Nephron progenitor cell (in vitro differentiated cells): ENCODE data around the gene PKD1L1.

Source experiments
- DNase-seq: peaks from one replicate; pipeline ENCODE4 v3.0.0; 2021
- H3K27ac Mint-ChIP-seq: 2 replicates; pipeline ENCODE4 v1.8.0; 2021; ENCODE audit warnings: mild to moderate bottlenecking, moderate library complexity, mixed read lengths
- H3K27me3 Mint-ChIP-seq: 2 replicates; pipeline ENCODE4 v1.8.0; 2021; ENCODE audit warnings: mild to moderate bottlenecking, low read depth, mixed read lengths; ENCODE audit not compliant: poor library complexity
- H3K36me3 Mint-ChIP-seq: 2 replicates; pipeline ENCODE4 v1.8.0; 2021; ENCODE audit warnings: low read depth, mixed read lengths
- H3K4me1 Mint-ChIP-seq: 2 replicates; pipeline ENCODE4 v1.8.0; 2021; ENCODE audit warnings: mixed read lengths
- H3K4me3 Mint-ChIP-seq: 2 replicates; pipeline ENCODE4 v1.8.0; 2021; ENCODE audit warnings: mild to moderate bottlenecking, moderate library complexity, mixed read lengths
- H3K9me3 Mint-ChIP-seq: 2 replicates; pipeline ENCODE4 v1.8.0; 2021; ENCODE audit warnings: mild to moderate bottlenecking, moderate library complexity, mixed read lengths
- CTCF ChIP-seq: fragments of 200-600 bp; sonication (generic); IDR thresholded peaks from 2 replicates; pipeline ENCODE4 v1.5.0; 2021; ENCODE audit warnings: antibody characterized with exemption

PKD1L1 gene

GRCh38 chr7:47952224-47952623 is 4.0 kb upstream of the PKD1L1 start:
- H3K27ac Mint-ChIP-seq, result no peak overlapping the region
- H3K4me3 Mint-ChIP-seq, result no peak overlapping the region
- peaks cover 9% of the 10 kb centered on the region for H3K27me3 Mint-ChIP-seq
- no peak for DNase-seq
- H3K36me3 Mint-ChIP-seq, result peaks cover 43% of the 10 kb centered on the region
- H3K9me3 Mint-ChIP-seq, result peaks cover 7% of the 10 kb centered on the region
- H3K4me1 Mint-ChIP-seq, result peaks cover 7% of the 10 kb centered on the region
- TF ChIP-seq CTCF, result no peak

DNA sequence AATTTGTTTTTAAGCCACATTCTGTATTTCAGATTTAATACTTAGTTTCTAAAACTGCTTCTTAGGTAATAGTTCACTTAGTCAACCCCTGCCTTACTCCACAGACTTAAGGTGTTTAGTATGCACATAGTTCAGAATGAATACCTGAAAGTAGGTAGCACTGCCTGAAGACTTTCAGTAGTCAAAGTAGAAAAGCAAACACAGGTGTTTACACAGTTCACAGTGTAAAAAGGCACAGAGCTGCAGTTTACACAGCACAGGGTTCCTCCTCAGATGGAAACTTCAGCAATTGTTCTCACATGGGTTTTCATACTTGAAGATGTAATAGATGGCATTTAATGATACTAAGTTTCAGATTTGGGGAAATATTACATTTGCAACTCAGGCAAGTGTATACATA is 3.1 kb upstream of the PKD1L1 start:
- TF ChIP-seq CTCF, result no peak
- peaks cover 34% of the 10 kb centered on the region for H3K36me3 Mint-ChIP-seq
- H3K9me3 Mint-ChIP-seq, result peaks cover under 1% of the 10 kb centered on the region
- H3K4me3 Mint-ChIP-seq, result no peak overlapping the region
- no peak for DNase-seq
- H3K4me1 Mint-ChIP-seq, result peaks cover 15% of the 10 kb centered on the region
- H3K27ac Mint-ChIP-seq, result no peak overlapping the region
- H3K27me3 Mint-ChIP-seq, result peaks cover 9% of the 10 kb centered on the region

- no peaks in the 10 kb centered on the region for H3K9me3 Mint-ChIP-seq
- H3K27ac Mint-ChIP-seq, result no peak overlapping the region
- TF ChIP-seq CTCF, result no peak
- no peak overlapping the region for H3K4me3 Mint-ChIP-seq
- H3K27me3 Mint-ChIP-seq, result peaks cover 9% of the 10 kb centered on the region
- DNase-seq, result no peak
- peaks cover 28% of the 10 kb centered on the region for H3K36me3 Mint-ChIP-seq
- peaks cover 22% of the 10 kb centered on the region for H3K4me1 Mint-ChIP-seq
These were observed 2.4 kb upstream of the PKD1L1 start for GRCh38 chr7:47950714-47951113.

DNA sequence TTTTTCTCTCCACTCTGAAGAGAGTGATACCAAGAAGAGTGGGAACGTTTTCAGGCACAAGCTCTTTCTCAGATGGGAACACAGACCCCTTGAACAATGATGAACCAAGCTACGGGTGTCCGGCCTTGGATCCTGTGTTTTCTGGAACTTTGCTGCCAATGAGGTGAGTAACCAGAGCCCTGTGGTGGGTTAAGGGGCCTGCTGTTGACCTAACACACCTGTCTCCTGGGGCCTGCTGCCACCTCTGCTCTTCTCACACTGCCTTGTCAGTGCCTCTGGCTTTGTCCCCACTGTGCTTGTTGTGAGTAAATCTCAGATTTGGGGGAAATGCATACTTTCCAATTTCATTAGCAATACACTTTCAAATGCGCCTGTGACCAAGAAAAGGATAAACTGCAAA is 1.4 kb upstream of the PKD1L1 start:
- no peaks in the 10 kb centered on the region for H3K9me3 Mint-ChIP-seq
- TF ChIP-seq CTCF, result no peak
- no peak overlapping the region for H3K27ac Mint-ChIP-seq
- peaks cover 9% of the 10 kb centered on the region for H3K27me3 Mint-ChIP-seq
- H3K4me1 Mint-ChIP-seq, result peaks cover 30% of the 10 kb centered on the region
- H3K36me3 Mint-ChIP-seq, result peaks cover 17% of the 10 kb centered on the region
- no peak overlapping the region for H3K4me3 Mint-ChIP-seq
- no peak for DNase-seq

- no peak for DNase-seq
- Mint-ChIP-seq H3K27ac (no peak overlapping the region), H3K36me3 (no peaks in the 10 kb centered on the region), H3K27me3 (peaks cover 19% of the 10 kb centered on the region), H3K4me1 (peaks cover 42% of the 10 kb centered on the region), H3K4me3 (no peak overlapping the region), H3K9me3 (no peaks in the 10 kb centered on the region)
- no peak for TF ChIP-seq CTCF
These were observed 914 bp downstream of the PKD1L1 start for GRCh38 chr7:47947355-47947749.

- no peak overlapping the region for H3K4me3 Mint-ChIP-seq
- no peak overlapping the region for H3K27ac Mint-ChIP-seq
- no peak for TF ChIP-seq CTCF
- no peak for DNase-seq
- H3K27me3 Mint-ChIP-seq, result peaks cover 19% of the 10 kb centered on the region
- peaks cover 47% of the 10 kb centered on the region for H3K4me1 Mint-ChIP-seq
- no peaks in the 10 kb centered on the region for H3K36me3 Mint-ChIP-seq
- no peaks in the 10 kb centered on the region for H3K9me3 Mint-ChIP-seq
These were observed 1.5 kb downstream of the PKD1L1 start for GRCh38 chr7:47946581-47947354.
